Osteoblast (primary cell): Measurements from ENCODE around the gene BAIAP2L1. TPM values are rescaled to one million over a fixed set of nuclear protein-coding genes. Genes with fewer than 3 reads are reported as not detected.
"Not testable (repeated sequence)": the region's sequence is repeated elsewhere in the genome, so short reads cannot be mapped to it uniquely, and the experiment has no call there.

Experiments used
- DNase-seq: peaks from one replicate; pipeline ENCODE4 v3.0.0; 2011; ENCODE audit warnings: low spot score, mixed read lengths; ENCODE audit not compliant: insufficient read length; ENCODE audit errors: missing footprints
- H2AFZ ChIP-seq: 2 replicates; pipeline ENCODE4 v1.6.0; 2011; ENCODE audit warnings: mild to moderate bottlenecking, low read length
- H3K27ac ChIP-seq: 2 replicates; pipeline ENCODE4 v1.5.1; 2011; ENCODE audit warnings: mild to moderate bottlenecking, low read depth, low read length, moderate library complexity
- H3K27me3 ChIP-seq: 2 replicates; pipeline ENCODE4 v1.6.0; 2012; ENCODE audit warnings: mild to moderate bottlenecking, control low read depth, inconsistent platforms, low read length, moderate library complexity; ENCODE audit not compliant: insufficient read depth
- H3K36me3 ChIP-seq: 2 replicates; pipeline ENCODE4 v1.5.1; 2011; ENCODE audit warnings: mild to moderate bottlenecking, low read length, control low read depth, moderate library complexity; ENCODE audit not compliant: insufficient read depth
- H3K4me1 ChIP-seq: 2 replicates; pipeline ENCODE4 v1.5.1; 2011; ENCODE audit warnings: mild to moderate bottlenecking, low read length, control low read depth, moderate library complexity; ENCODE audit not compliant: insufficient read depth
- H3K4me2 ChIP-seq: 2 replicates; pipeline ENCODE4 v1.6.0; 2011; ENCODE audit warnings: mild to moderate bottlenecking, low read length; ENCODE audit not compliant: insufficient read depth
- H3K4me3 ChIP-seq: fragments of 200-600 bp; sonication (generic); 3 replicates; pipeline ENCODE4 v1.5.1; 2012; ENCODE audit warnings: mild to moderate bottlenecking, low read length, inconsistent platforms; ENCODE audit not compliant: insufficient read depth
- H3K79me2 ChIP-seq: 2 replicates; pipeline ENCODE4 v1.6.0; 2012; ENCODE audit warnings: mild to moderate bottlenecking, low read length, control low read depth, inconsistent platforms; ENCODE audit not compliant: insufficient read depth
- H3K9me3 ChIP-seq: 2 replicates; pipeline ENCODE4 v1.5.1; 2011; ENCODE audit warnings: low read depth, low read length, control low read depth
- H4K20me1 ChIP-seq: 2 replicates; pipeline ENCODE4 v1.6.0; 2012; ENCODE audit warnings: mild to moderate bottlenecking, low read length, control low read depth; ENCODE audit not compliant: insufficient read depth
- total RNA-seq: library from RNA; depleted of rRNA; stranded (reverse); fragments of >200 nt; gene quantifications from 2 replicates; pipeline ENCODE4 v1.2.3, GENCODE V29; 2012
- TF ChIP-seq, protein P1 (sequence below): IDR thresholded peaks from 2 replicates; pipeline ENCODE4 v1.5.1; 2011; ENCODE audit warnings: mild to moderate bottlenecking, low read depth, low read length, moderate library complexity; ENCODE audit errors: extremely low read depth

BAIAP2L1 gene
- total RNA-seq, 1 donor = 10.5 TPM

GRCh38 chr7:98319176-98319575, 81.7 kb downstream of the BAIAP2L1 start:
- Histone ChIP-seq H3K79me2 (peaks cover 3% of the 10 kb centered on the region), H3K4me3 (no peak overlapping the region)
- no peak for DNase-seq

GRCh38 chr7:98317366-98318040, 83.4 kb downstream of the BAIAP2L1 start:
- H3K79me2 ChIP-seq = peaks cover 3% of the 10 kb centered on the region
- no peak overlapping the region for H3K4me2 ChIP-seq
- no peak overlapping the region for H3K4me3 ChIP-seq
- H3K9me3 ChIP-seq = no peaks in the 10 kb centered on the region
- TF ChIP-seq, protein P1, sequence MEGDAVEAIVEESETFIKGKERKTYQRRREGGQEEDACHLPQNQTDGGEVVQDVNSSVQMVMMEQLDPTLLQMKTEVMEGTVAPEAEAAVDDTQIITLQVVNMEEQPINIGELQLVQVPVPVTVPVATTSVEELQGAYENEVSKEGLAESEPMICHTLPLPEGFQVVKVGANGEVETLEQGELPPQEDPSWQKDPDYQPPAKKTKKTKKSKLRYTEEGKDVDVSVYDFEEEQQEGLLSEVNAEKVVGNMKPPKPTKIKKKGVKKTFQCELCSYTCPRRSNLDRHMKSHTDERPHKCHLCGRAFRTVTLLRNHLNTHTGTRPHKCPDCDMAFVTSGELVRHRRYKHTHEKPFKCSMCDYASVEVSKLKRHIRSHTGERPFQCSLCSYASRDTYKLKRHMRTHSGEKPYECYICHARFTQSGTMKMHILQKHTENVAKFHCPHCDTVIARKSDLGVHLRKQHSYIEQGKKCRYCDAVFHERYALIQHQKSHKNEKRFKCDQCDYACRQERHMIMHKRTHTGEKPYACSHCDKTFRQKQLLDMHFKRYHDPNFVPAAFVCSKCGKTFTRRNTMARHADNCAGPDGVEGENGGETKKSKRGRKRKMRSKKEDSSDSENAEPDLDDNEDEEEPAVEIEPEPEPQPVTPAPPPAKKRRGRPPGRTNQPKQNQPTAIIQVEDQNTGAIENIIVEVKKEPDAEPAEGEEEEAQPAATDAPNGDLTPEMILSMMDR = no peak
- DNase-seq = peak; percentile 39
- H3K36me3 ChIP-seq = no peaks in the 10 kb centered on the region
- no peaks in the 10 kb centered on the region for H3K27me3 ChIP-seq
- no peaks in the 10 kb centered on the region for H4K20me1 ChIP-seq
- peaks cover under 1% of the 10 kb centered on the region for H3K4me1 ChIP-seq
- no peak overlapping the region for H3K27ac ChIP-seq
- no peak overlapping the region for H2AFZ ChIP-seq

More at GRCh38 chr7:98319176-98319575, 81.7 kb downstream of the BAIAP2L1 start:
- H4K20me1 ChIP-seq = no peaks in the 10 kb centered on the region
- H3K4me2 ChIP-seq = no peak overlapping the region
- H3K4me1 ChIP-seq = peaks cover 18% of the 10 kb centered on the region
- H3K36me3 ChIP-seq = no peaks in the 10 kb centered on the region
- H3K27me3 ChIP-seq = no peaks in the 10 kb centered on the region
- H3K9me3 ChIP-seq = no peaks in the 10 kb centered on the region
- no peak overlapping the region for H2AFZ ChIP-seq
- TF ChIP-seq, protein P1 = no peak
- H3K27ac ChIP-seq = no peak overlapping the region

DNA sequence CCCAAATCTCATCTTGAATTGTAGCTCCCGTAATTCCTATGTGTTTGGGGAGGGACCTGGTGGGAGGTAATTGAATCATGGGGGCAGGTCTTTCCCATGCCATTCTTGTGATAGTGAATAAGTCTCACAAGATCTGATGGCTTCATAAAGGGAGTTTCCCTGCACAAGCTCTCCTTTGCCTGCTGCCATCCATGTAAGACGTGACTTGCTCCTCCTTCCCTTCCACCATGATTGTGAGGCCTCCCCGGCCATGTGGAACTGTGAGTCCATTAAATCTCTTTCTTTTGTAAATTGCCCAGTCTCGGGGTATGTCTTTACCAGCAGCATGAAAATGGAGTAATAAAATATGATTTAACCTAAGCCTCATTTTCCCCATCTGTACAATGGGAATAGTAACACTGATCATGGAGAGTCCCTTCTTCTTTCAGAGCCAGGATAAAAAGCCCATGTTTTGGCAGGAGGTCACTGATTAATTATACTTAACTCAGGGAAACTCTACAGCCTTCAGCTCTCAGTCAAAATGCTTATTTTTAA, 84.8 kb downstream of the BAIAP2L1 start:
- not testable (repeated sequence) for H3K27ac ChIP-seq, DNase-seq, H3K36me3 ChIP-seq, H3K4me1 ChIP-seq, H2AFZ ChIP-seq, H3K27me3 ChIP-seq, H3K4me3 ChIP-seq, H4K20me1 ChIP-seq, H3K79me2 ChIP-seq, H3K9me3 ChIP-seq, H3K4me2 ChIP-seq

GRCh38 chr7:98315318-98315993, 85.4 kb downstream of the BAIAP2L1 start:
- Histone ChIP-seq H3K9me3 (no peaks in the 10 kb centered on the region), H4K20me1 (no peaks in the 10 kb centered on the region), H3K79me2 (no peaks in the 10 kb centered on the region), H3K27ac (no peak overlapping the region), H3K4me3 (no peak overlapping the region), H3K4me2 (no peak overlapping the region), H3K4me1 (no peaks in the 10 kb centered on the region), H2AFZ (no peak overlapping the region), H3K27me3 (no peaks in the 10 kb centered on the region), H3K36me3 (no peaks in the 10 kb centered on the region)
- TF ChIP-seq, protein P1 = no peak
- DNase-seq = peak; percentile 15
